ENCODE data around the gene USF3.

The USF3 gene

GRCh38 chr3:113620091-113620490, 76.4 kb downstream of the USF3 start:
- no peak overlapping the region for H3K4me3 ChIP-seq (ENCODE audit: control insufficient read depth, low read depth, low read length)
- no peak for DNase-seq (ENCODE audit: low read depth)
- no peak for TF ChIP-seq CTCF (conservative IDR thresholded peaks at IDR 0.05; ENCODE audit: control insufficient read depth, insufficient read depth, low read depth, low read length)

- no peak overlapping the region for H3K4me3 ChIP-seq (ENCODE audit: control insufficient read depth, low read depth, low read length)
- TF ChIP-seq CTCF (conservative IDR thresholded peaks at IDR 0.05; ENCODE audit: control insufficient read depth, insufficient read depth, low read depth, low read length): no peak
- DNase-seq (ENCODE audit: low read depth): no peak
Measured at GRCh38 chr3:113617726-113618125, 78.7 kb downstream of the USF3 start.

GRCh38 chr3:113615976-113616375, 80.5 kb downstream of the USF3 start:
- TF ChIP-seq CTCF (conservative IDR thresholded peaks at IDR 0.05; ENCODE audit: control insufficient read depth, insufficient read depth, low read depth, low read length): no peak
- DNase-seq (ENCODE audit: low read depth): no peak
- no peak overlapping the region for H3K4me3 ChIP-seq (ENCODE audit: control insufficient read depth, low read depth, low read length)

GRCh38 chr3:113614402-113614801, 82.0 kb downstream of the USF3 start:
- DNase-seq (ENCODE audit: low read depth): no peak
- no peak overlapping the region for H3K4me3 ChIP-seq (ENCODE audit: control insufficient read depth, low read depth, low read length)
- TF ChIP-seq CTCF (conservative IDR thresholded peaks at IDR 0.05; ENCODE audit: control insufficient read depth, insufficient read depth, low read depth, low read length): no peak

GRCh38 chr3:113607219-113607596, 89.2 kb downstream of the USF3 start:
- no peak for DNase-seq (ENCODE audit: low read depth)
- no peak for TF ChIP-seq CTCF (conservative IDR thresholded peaks at IDR 0.05; ENCODE audit: control insufficient read depth, insufficient read depth, low read depth, low read length)
- H3K4me3 ChIP-seq (ENCODE audit: control insufficient read depth, low read depth, low read length): no peak overlapping the region

GRCh38 chr3:113606539-113607218, 89.8 kb downstream of the USF3 start:
- TF ChIP-seq CTCF (conservative IDR thresholded peaks at IDR 0.05; ENCODE audit: control insufficient read depth, insufficient read depth, low read depth, low read length): no peak
- DNase-seq (ENCODE audit: low read depth): no peak
- no peak overlapping the region for H3K4me3 ChIP-seq (ENCODE audit: control insufficient read depth, low read depth, low read length)

- no peak for DNase-seq (ENCODE audit: low read depth)
- no peak for TF ChIP-seq CTCF (conservative IDR thresholded peaks at IDR 0.05; ENCODE audit: control insufficient read depth, insufficient read depth, low read depth, low read length)
- no peak overlapping the region for H3K4me3 ChIP-seq (ENCODE audit: control insufficient read depth, low read depth, low read length)
Measured at GRCh38 chr3:113602836-113603235, 93.6 kb downstream of the USF3 start.
